Prostate gland (tissue), 2 donors: ENCODE data around the gene FOXS1. TPM values are rescaled to one million over a fixed set of nuclear protein-coding genes. Genes with fewer than 3 reads are reported as not detected.
A peak's percentile ranks its signal among the peaks of the same experiment; 100 is the strongest.

ENCODE experiments used
- DNase-seq: peaks from one replicate; pipeline ENCODE4 v3.0.0-alpha.2; 2019; ENCODE audit warnings: low spot score
- H3K27ac ChIP-seq, 2 donors: fragments of 200-600 bp; sonication (generic); 2 replicates each; pipeline ENCODE4 v1.5.1; 2017 to 2019
- H3K27me3 ChIP-seq: fragments of 200-600 bp; sonication (generic); replicated peaks from 2 replicates; pipeline ENCODE4 v1.5.1; 2019; ENCODE audit not compliant: insufficient read depth
- H3K36me3 ChIP-seq, 2 donors: fragments of 200-600 bp; sonication (generic); 1 replicate in 1 of 2; 2 replicates in 1 of 2; pipeline versions ENCODE4 v1.5.1 to v1.8.1; 2017 to 2019
- H3K4me1 ChIP-seq: fragments of 200-600 bp; sonication (generic); replicated peaks from 2 replicates; pipeline ENCODE4 v1.5.1; 2019
- H3K4me3 ChIP-seq, 2 donors: fragments of 200-600 bp; sonication (generic); 2 replicates each; pipeline ENCODE4 v1.5.1; 2017 to 2019
- H3K9me3 ChIP-seq: fragments of 200-600 bp; sonication (generic); 2 replicates; pipeline ENCODE4 v1.5.1; 2017
- CTCF ChIP-seq, 4 experiments: fragments of 200-600 bp in 2 of 4; fragments of 450-650 bp in 2 of 4; sonication (generic) in 2 of 4; IDR thresholded peaks; 1 replicate in 3 of 4; 2 replicates in 1 of 4; pipeline ENCODE4 v1.5.1; 2016 to 2019; ENCODE audit warnings: antibody characterized with exemption in 4 of 4, mild to moderate bottlenecking in 2 of 4, moderate library complexity in 2 of 4
- POLR2A ChIP-seq: fragments of 450-650 bp; IDR thresholded peaks from one replicate; pipeline ENCODE4 v1.6.1; 2016; ENCODE audit warnings: antibody characterized with exemption, mild to moderate bottlenecking
- POLR2AphosphoS5 ChIP-seq: sonication (generic); formaldehyde crosslinking; IDR thresholded peaks from one replicate; pipeline ENCODE4 v1.6.1; 2017; ENCODE audit warnings: antibody characterized with exemption
- WGBS: methylation state at CpG from one replicate; pipeline ENCODE4 v1.1.5; 2018; 5-methylcytosine and 5-hydroxymethylcytosine counted together
- intact Hi-C: fragments of 100-400 bp; cut with DNase I; formaldehyde crosslinking; loops from one replicate; pipeline ENCODE4 v1.14.2; 2022
- total RNA-seq, 2 donors: library from RNA; depleted of rRNA; stranded (reverse); fragments of >200 nt; gene quantifications; one replicate each; pipeline ENCODE4 v1.1.0, GENCODE V29; 2016

Gene FOXS1
- total RNA-seq: 1 to 10 TPM in 1 of 2 donors, not detected in 1; 8.3 TPM

- H3K4me1 ChIP-seq: no peaks in the 10 kb centered on the region
- H3K27me3 ChIP-seq: no peaks in the 10 kb centered on the region
- TF ChIP-seq POLR2AphosphoS5 (peak; percentile 16), CTCF (IDR thresholded peaks at IDR 0.05) (no peak)
- 27% methylated on average over 19 of the region's 21 CpGs for WGBS
- no peaks in the 10 kb centered on the region for H3K36me3 ChIP-seq
- no peak for DNase-seq
- no peak within 1 kb of the TSS for H3K27ac ChIP-seq
- H3K9me3 ChIP-seq: no peaks in the 10 kb centered on the region
- H3K4me3 ChIP-seq: no peak within 1 kb of the TSS
- intact Hi-C loops: no loop called here
These were observed at the start of gene FOXS1 for GRCh38 chr20:31845300-31845863. Gene FOXS1, minus strand, starts transcription at chr20:31845604. Its CDS starts 62 bp downstream, at chr20:31845542.

GRCh38 chr20:31890646-31891045 lies 45.2 kb upstream of the FOXS1 start:
- TF ChIP-seq POLR2A: no peak
- no peak for TF ChIP-seq CTCF (IDR thresholded peaks at IDR 0.05)
- no peak for TF ChIP-seq POLR2AphosphoS5
- H3K4me3 ChIP-seq: no peak overlapping the region
- no peaks in the 10 kb centered on the region for H3K4me1 ChIP-seq
- no peaks in the 10 kb centered on the region for H3K27me3 ChIP-seq
- no peaks in the 10 kb centered on the region for H3K9me3 ChIP-seq
- no peak for DNase-seq
- H3K27ac ChIP-seq: no peak overlapping the region
- WGBS: 72% methylated on average over 8 of the region's 8 CpGs
- intact Hi-C loops: no loop called here
- H3K36me3 ChIP-seq: no peaks in the 10 kb centered on the region

GRCh38 chr20:31883829-31884228 lies 38.4 kb upstream of the FOXS1 start:
- TF ChIP-seq CTCF (IDR thresholded peaks at IDR 0.05): no peak
- no peak for TF ChIP-seq POLR2A
- TF ChIP-seq POLR2AphosphoS5: no peak
- Histone ChIP-seq H3K27me3 (no peaks in the 10 kb centered on the region), H3K4me1 (no peaks in the 10 kb centered on the region), H3K9me3 (no peaks in the 10 kb centered on the region), H3K27ac (no peak overlapping the region), H3K36me3 (no peaks in the 10 kb centered on the region), H3K4me3 (no peak overlapping the region)
- no peak for DNase-seq
- intact Hi-C loops: no loop called here

GRCh38 chr20:31881945-31882344 lies 36.5 kb upstream of the FOXS1 start:
- H3K27ac ChIP-seq: no peak overlapping the region
- WGBS: 74% methylated on average over 5 of the region's 5 CpGs
- H3K36me3 ChIP-seq: no peaks in the 10 kb centered on the region
- intact Hi-C loops: no loop called here
- no peaks in the 10 kb centered on the region for H3K27me3 ChIP-seq
- H3K4me1 ChIP-seq: no peaks in the 10 kb centered on the region
- no peak for TF ChIP-seq POLR2A
- no peak for TF ChIP-seq POLR2AphosphoS5
- TF ChIP-seq CTCF (IDR thresholded peaks at IDR 0.05): no peak
- no peak overlapping the region for H3K4me3 ChIP-seq
- no peaks in the 10 kb centered on the region for H3K9me3 ChIP-seq
- no peak for DNase-seq
